ENCODE data around the gene GRID2.

GRID2 gene

GRCh38 chr4:92988301-92988700 is 684.5 kb downstream of the GRID2 start:
- DNase-seq = no peak

GRCh38 chr4:92992758-92993157 is 689.0 kb downstream of the GRID2 start:
- no peak for DNase-seq

- no peak for DNase-seq
Measured at GRCh38 chr4:92994727-92995126, 691.0 kb downstream of the GRID2 start.

GRCh38 chr4:92996533-92996932 is 692.8 kb downstream of the GRID2 start:
- no peak for DNase-seq

- DNase-seq = no peak
Measured at GRCh38 chr4:93000910-93001309, 697.1 kb downstream of the GRID2 start.

GRCh38 chr4:93002240-93002639 is 698.5 kb downstream of the GRID2 start:
- no peak for DNase-seq

GRCh38 chr4:93016350-93016749 is 712.6 kb downstream of the GRID2 start:
- DNase-seq = no peak

- DNase-seq = no peak
Measured at GRCh38 chr4:93018243-93018642, 714.5 kb downstream of the GRID2 start.

- DNase-seq = no peak
Measured at GRCh38 chr4:93018806-93019205, 715.0 kb downstream of the GRID2 start.

- DNase-seq = no peak
Measured at GRCh38 chr4:93029769-93030168, 726.0 kb downstream of the GRID2 start.

- DNase-seq = no peak
Measured at GRCh38 chr4:93030670-93031069, 726.9 kb downstream of the GRID2 start.

- no peak for DNase-seq
Measured at GRCh38 chr4:93031431-93032098, 727.8 kb downstream of the GRID2 start.

- no peak for DNase-seq
Measured at GRCh38 chr4:93042746-93043145, 739.0 kb downstream of the GRID2 start.

GRCh38 chr4:93053140-93053539 is 749.4 kb downstream of the GRID2 start:
- DNase-seq = no peak

GRCh38 chr4:93061826-93062225 is 758.1 kb downstream of the GRID2 start:
- no peak for DNase-seq

GRCh38 chr4:93063325-93063724 is 759.6 kb downstream of the GRID2 start:
- DNase-seq = no peak

GRCh38 chr4:93065790-93066189 is 762.0 kb downstream of the GRID2 start:
- DNase-seq = no peak

GRCh38 chr4:93066749-93067148 is 763.0 kb downstream of the GRID2 start:
- no peak for DNase-seq

GRCh38 chr4:93072292-93072691 is 768.5 kb downstream of the GRID2 start:
- no peak for DNase-seq

- no peak for DNase-seq
Measured at GRCh38 chr4:93080316-93080715, 776.5 kb downstream of the GRID2 start.

GRCh38 chr4:93084599-93085305 is 781.0 kb downstream of the GRID2 start:
- no peak for DNase-seq

GRCh38 chr4:93086356-93086755 is 782.6 kb downstream of the GRID2 start:
- no peak for DNase-seq

- DNase-seq = no peak
Measured at GRCh38 chr4:93092765-93093164, 789.0 kb downstream of the GRID2 start.

GRCh38 chr4:93103042-93103441 is 799.3 kb downstream of the GRID2 start:
- no peak for DNase-seq

- DNase-seq = no peak
Measured at GRCh38 chr4:93116624-93117023, 812.9 kb downstream of the GRID2 start.

All from right forelimb (tissue), 1 donor.